Measurements from ENCODE around the gene PMP22.

- TF ChIP-seq CTCF (conservative IDR thresholded peaks at IDR 0.05) (no peak), ZFX (IDR thresholded peaks at IDR 0.05) (no peak)
These were observed 22.6 kb upstream of the PMP22 start for GRCh38 chr17:15287538-15288267.
